ENCODE measurements around the gene CBR1. TPM values are rescaled to one million over a fixed set of nuclear protein-coding genes. Genes with fewer than 3 reads are reported as not detected.

The CBR1 gene
- total and polyA plus RNA-seq, 9 of the 15 experiments (the other 6 are each of a cell fraction or from before 2014, with no cell fraction given): 2.5 to 33.8 (median 15.1) TPM

- no TSS peak for BruUV-seq (replicated peaks)
- DNase-seq (ENCODE audit: extremely low read depth in 1 of 4, low spot score in 3 of 4) (peak in 2 of 4 experiments; percentile 55 to 67), ATAC-seq (peak; percentile 93), FAIRE-seq (no peak)
- intact Hi-C loops (cut with micrococcal nuclease): no loop called here
- Histone ChIP-seq H4K20me1 (replicated peaks; ENCODE audit: control insufficient read depth, insufficient read depth, low read length) (no peaks in the 10 kb centered on the region), H3K4me3 (no peak overlapping the region), H3K9me3 (replicated peaks; ENCODE audit: control insufficient read depth, insufficient read depth, low read depth, low read length) (peaks cover 8% of the 10 kb centered on the region), H3K79me2 (ENCODE audit: control insufficient read depth, insufficient read depth, low read length) (no peaks in the 10 kb centered on the region), H2AFZ (ENCODE audit: low read depth, low read length) (no peak overlapping the region), H3K27me3 (ENCODE audit: control insufficient read depth in 2 of 2, insufficient read depth in 2 of 2, low read length in 2 of 2) (peaks cover 0 to 2% of the 10 kb centered on the region in 2 experiments; a peak in 1 of 5 replicates), H3K36me3 (ENCODE audit: control insufficient read depth, insufficient read depth, low read length) (no peaks in the 10 kb centered on the region), H3K4me1 (replicated peaks in 1 of 2; ENCODE audit: control insufficient read depth in 2 of 2, insufficient read depth in 2 of 2, low read length in 2 of 2) (no peaks in the 10 kb centered on the region; a peak in 2 of 5 replicates), H3K9me1 (ENCODE audit: control insufficient read depth, insufficient read depth, low read length) (no peaks in the 10 kb centered on the region), H3K9ac (ENCODE audit: insufficient read depth in 1 of 2, low read depth in 2 of 2, low read length in 2 of 2) (no peak overlapping the region), H3K4me2 (ENCODE audit: insufficient read depth, low read length) (no peak overlapping the region), H3K27ac (ENCODE audit: extremely low read depth, low read depth, low read length) (peak overlapping the region; percentile 28; the same call in 1 of the 3 replicates)
- ChIA-PET POLR2A (interaction anchor here (0.6 kb wide), 1 partner anchor 1282 kb away, joined by 3 read pairs; no protein-coding TSS in a partner anchor), CTCF (ENCODE audit: low intra/inter-chr PET ratio) (no interaction called here)
- WGBS (ENCODE audit: insufficient coverage, low coverage, missing lambda C conversion rate): 14% methylated on average over 8 of the region's 8 CpGs
- in situ Hi-C loops (cut with MboI): no loop called here
- TF ChIP-seq ATF3 (IDR thresholded peaks at IDR 0.05): peak; percentile 81
- peak; percentile 86; the same call in 1 of the 2 replicates for TF ChIP-seq ATF3 (CRISPR knock-in tag; conservative IDR thresholded peaks at IDR 0.05)
- no peak for TF ChIP-seq ELK1 (CRISPR knock-in tag; IDR thresholded peaks at IDR 0.05)
- TF ChIP-seq SP2 (IDR thresholded peaks at IDR 0.05; ENCODE audit: extremely low read depth, low read depth, low read length, poor library complexity, severe bottlenecking): no peak
- TF ChIP-seq FOSL1 (tag; conservative IDR thresholded peaks at IDR 0.05): peak; percentile 90
- no peak for TF ChIP-seq RBBP5 (IDR thresholded peaks at IDR 0.05; ENCODE audit: borderline replicate concordance, insufficient read depth, low read length, poor library complexity, severe bottlenecking)
- no peak for TF ChIP-seq CUX1 (CRISPR knock-in tag; IDR thresholded peaks at IDR 0.05)
- TF ChIP-seq MEF2D (tag; conservative IDR thresholded peaks at IDR 0.05; ENCODE audit: low read depth): peak; percentile 97
- TF ChIP-seq GATA2 (CRISPR knock-in tag; IDR thresholded peaks at IDR 0.05): peak; percentile 67; the same call in 1 of the 2 replicates
- TF ChIP-seq PURB (CRISPR knock-in tag; IDR thresholded peaks at IDR 0.05; ENCODE audit: low read depth): no peak
These were observed 27.8 kb downstream of the CBR1 start for GRCh38 chr21:36097427-36098181.

All from K562 (cell line).